Cardiac muscle cell (in vitro differentiated cells and primary cell): ENCODE measurements around the gene KRTAP4-4. TPM values are rescaled to one million over a fixed set of nuclear protein-coding genes. Genes with fewer than 3 reads are reported as not detected.

Experiments used
- DNase-seq, 2 donors: peaks; one replicate each; pipeline versions ENCODE4 v3.0.0 to v3.0.0-alpha.2; 2010 to 2017; ENCODE audit warnings: low read depth in 1 of 2, low spot score in 1 of 2
- H3K27ac ChIP-seq: fragments of 200-600 bp; sonication (generic); 2 replicates; pipeline ENCODE4 v1.5.1; 2016
- H3K27me3 ChIP-seq: fragments of 200-600 bp; sonication (generic); 2 replicates; pipeline ENCODE4 v1.6.0; 2016; ENCODE audit warnings: control low read depth
- H3K36me3 ChIP-seq: fragments of 200-600 bp; sonication (generic); 2 replicates; pipeline ENCODE4 v1.5.1; 2016; ENCODE audit warnings: control low read depth
- H3K4me1 ChIP-seq: fragments of 200-600 bp; sonication (generic); 2 replicates; pipeline ENCODE4 v1.8.1; 2017; ENCODE audit warnings: low read depth, mild to moderate bottlenecking, mixed run types
- H3K4me3 ChIP-seq: fragments of 200-600 bp; sonication (generic); 2 replicates; pipeline ENCODE4 v1.5.1; 2016; ENCODE audit warnings: mild to moderate bottlenecking
- H3K9me3 ChIP-seq: fragments of 200-600 bp; sonication (generic); 2 replicates; pipeline ENCODE4 v1.5.1; 2017; ENCODE audit warnings: low read depth, mild to moderate bottlenecking, control low read depth
- polyA plus RNA-seq: library from polyadenylated mRNA; unstranded; fragments of >200 nt; fragmentation: Nextera tagmentation; extraction: Ambion mirVana; gene quantifications from 2 replicates; pipeline ENCODE4 v1.2.1, GENCODE V29; 2016
- total RNA-seq: library from RNA; depleted of rRNA; stranded (reverse); fragments of >200 nt; gene quantifications from 2 replicates; pipeline ENCODE4 v1.2.3, GENCODE V29; 2016
- TF ChIP-seq, protein P1 (sequence below): IDR thresholded peaks from 2 replicates; pipeline ENCODE4 v1.5.1; 2012; ENCODE audit warnings: low read depth, mild to moderate bottlenecking, low read length

Gene KRTAP4-4
- total and polyA plus RNA-seq, 2 experiments from 2014 or later: not detected

DNA sequence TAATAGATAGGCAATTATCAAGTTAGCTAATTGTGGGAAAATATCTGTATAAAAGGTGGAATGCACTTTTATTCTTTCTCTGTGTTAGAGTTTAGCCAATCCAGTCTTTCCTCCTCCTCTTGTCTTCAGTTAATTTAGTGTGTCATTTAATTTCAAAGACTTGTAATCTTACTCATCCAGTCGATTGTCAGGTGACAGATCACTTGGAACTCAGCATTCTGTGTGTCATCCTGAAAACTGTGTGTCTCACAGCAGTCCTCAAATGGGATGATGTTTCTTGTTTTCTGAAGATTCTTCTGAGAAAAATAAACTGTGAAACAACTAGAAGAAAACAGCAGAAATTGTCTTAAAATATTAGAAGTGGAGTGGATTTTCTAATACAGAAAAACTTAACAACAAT, 24.5 kb upstream of the KRTAP4-4 start:
- Histone ChIP-seq H3K9me3 (no peaks in the 10 kb centered on the region), H3K4me3 (no peak overlapping the region), H3K4me1 (no peaks in the 10 kb centered on the region), H3K27me3 (peaks cover 4% of the 10 kb centered on the region), H3K36me3 (no peaks in the 10 kb centered on the region), H3K27ac (no peak overlapping the region)
- TF ChIP-seq, protein P1, sequence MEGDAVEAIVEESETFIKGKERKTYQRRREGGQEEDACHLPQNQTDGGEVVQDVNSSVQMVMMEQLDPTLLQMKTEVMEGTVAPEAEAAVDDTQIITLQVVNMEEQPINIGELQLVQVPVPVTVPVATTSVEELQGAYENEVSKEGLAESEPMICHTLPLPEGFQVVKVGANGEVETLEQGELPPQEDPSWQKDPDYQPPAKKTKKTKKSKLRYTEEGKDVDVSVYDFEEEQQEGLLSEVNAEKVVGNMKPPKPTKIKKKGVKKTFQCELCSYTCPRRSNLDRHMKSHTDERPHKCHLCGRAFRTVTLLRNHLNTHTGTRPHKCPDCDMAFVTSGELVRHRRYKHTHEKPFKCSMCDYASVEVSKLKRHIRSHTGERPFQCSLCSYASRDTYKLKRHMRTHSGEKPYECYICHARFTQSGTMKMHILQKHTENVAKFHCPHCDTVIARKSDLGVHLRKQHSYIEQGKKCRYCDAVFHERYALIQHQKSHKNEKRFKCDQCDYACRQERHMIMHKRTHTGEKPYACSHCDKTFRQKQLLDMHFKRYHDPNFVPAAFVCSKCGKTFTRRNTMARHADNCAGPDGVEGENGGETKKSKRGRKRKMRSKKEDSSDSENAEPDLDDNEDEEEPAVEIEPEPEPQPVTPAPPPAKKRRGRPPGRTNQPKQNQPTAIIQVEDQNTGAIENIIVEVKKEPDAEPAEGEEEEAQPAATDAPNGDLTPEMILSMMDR: no peak
- no peak for DNase-seq

DNA sequence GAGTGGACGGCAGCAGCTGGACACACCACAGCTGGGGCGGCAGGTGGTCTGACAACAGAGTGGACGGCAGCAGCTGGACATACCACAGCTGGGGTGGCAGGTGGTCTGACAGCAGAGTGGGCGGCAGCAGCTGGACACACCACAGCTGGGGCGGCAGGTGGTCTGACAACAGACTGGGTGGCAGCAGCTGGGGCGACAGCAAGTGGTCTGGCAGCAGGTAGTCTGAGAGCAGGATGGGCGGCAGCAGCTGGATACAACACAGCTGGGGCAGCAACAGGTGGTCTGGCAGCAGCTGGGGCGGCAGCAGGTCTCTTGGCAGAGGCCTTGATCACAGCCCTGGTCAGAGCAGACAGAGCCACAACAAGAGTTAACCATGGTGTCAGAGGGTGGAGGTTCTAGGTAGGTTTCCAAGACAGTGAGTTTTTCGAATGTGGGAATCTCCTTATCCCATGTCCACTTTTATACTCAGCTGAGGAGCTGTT, 24.0 kb upstream of the KRTAP4-4 start, which contains the start of gene KRTAP4-1:
Gene KRTAP4-1 (minus strand): TSS at position 432 of the 482 bp plus-strand sequence. CDS start 57 bp downstream, at position 375.
- Histone ChIP-seq H3K4me1 (no peaks in the 10 kb centered on the region), H3K9me3 (no peaks in the 10 kb centered on the region), H3K27me3 (peaks cover 3% of the 10 kb centered on the region), H3K27ac (no peak within 1 kb of the TSS), H3K4me3 (no peak within 1 kb of the TSS), H3K36me3 (no peaks in the 10 kb centered on the region)
- TF ChIP-seq, protein P1: no peak
- DNase-seq: no peak

- Histone ChIP-seq H3K27ac (no peak overlapping the region), H3K27me3 (no peaks in the 10 kb centered on the region), H3K9me3 (no peaks in the 10 kb centered on the region), H3K4me3 (no peak overlapping the region), H3K4me1 (no peaks in the 10 kb centered on the region), H3K36me3 (no peaks in the 10 kb centered on the region)
- TF ChIP-seq, protein P1: no peak
- no peak for DNase-seq
These were observed 18.5 kb upstream of the KRTAP4-4 start for GRCh38 chr17:41178843-41179616.

- Histone ChIP-seq H3K9me3 (no peaks in the 10 kb centered on the region), H3K4me1 (no peaks in the 10 kb centered on the region), H3K27ac (no peak overlapping the region), H3K27me3 (no peaks in the 10 kb centered on the region), H3K4me3 (no peak overlapping the region), H3K36me3 (no peaks in the 10 kb centered on the region)
- no peak for DNase-seq
- TF ChIP-seq, protein P1: no peak
These were observed 17.8 kb upstream of the KRTAP4-4 start for GRCh38 chr17:41178341-41178740.

GRCh38 chr17:41177727-41178271, 17.3 kb upstream of the KRTAP4-4 start, which contains the start of gene KRTAP4-2:
TSS of gene KRTAP4-2 (minus strand) at chr17:41178221. CDS start at chr17:41178164, 57 bp downstream.
- DNase-seq: no peak
- Histone ChIP-seq H3K27ac (no peak within 1 kb of the TSS), H3K4me3 (no peak within 1 kb of the TSS), H3K27me3 (no peaks in the 10 kb centered on the region), H3K9me3 (no peaks in the 10 kb centered on the region), H3K4me1 (no peaks in the 10 kb centered on the region), H3K36me3 (no peaks in the 10 kb centered on the region)
- TF ChIP-seq, protein P1: no peak
